Measurements from ENCODE around the gene ALDH2.
A peak's percentile ranks its signal among the peaks of the same experiment; 100 is the strongest.

The ALDH2 gene

GRCh38 chr12:111842556-111843396, 76.0 kb downstream of the ALDH2 start:
- no peak for DNase-seq (ENCODE audit: low read depth)
- no peak for TF ChIP-seq CTCF (conservative IDR thresholded peaks at IDR 0.05; ENCODE audit: low read depth, low read length)

GRCh38 chr12:111846016-111846415, 79.3 kb downstream of the ALDH2 start:
- no peak for TF ChIP-seq CTCF (conservative IDR thresholded peaks at IDR 0.05; ENCODE audit: low read depth, low read length)
- H3K4me3 ChIP-seq (ENCODE audit: low read length): no peak overlapping the region
- DNase-seq (ENCODE audit: low read depth): no peak

More at GRCh38 chr12:111842556-111843396, 76.0 kb downstream of the ALDH2 start:
- H3K4me3 ChIP-seq (ENCODE audit: low read length): peak overlapping the region; percentile 73

GRCh38 chr12:111850526-111850925, 83.8 kb downstream of the ALDH2 start:
- no peak overlapping the region for H3K4me3 ChIP-seq (ENCODE audit: low read length)
- no peak for TF ChIP-seq CTCF (conservative IDR thresholded peaks at IDR 0.05; ENCODE audit: low read depth, low read length)
- no peak for DNase-seq (ENCODE audit: low read depth)

DNA sequence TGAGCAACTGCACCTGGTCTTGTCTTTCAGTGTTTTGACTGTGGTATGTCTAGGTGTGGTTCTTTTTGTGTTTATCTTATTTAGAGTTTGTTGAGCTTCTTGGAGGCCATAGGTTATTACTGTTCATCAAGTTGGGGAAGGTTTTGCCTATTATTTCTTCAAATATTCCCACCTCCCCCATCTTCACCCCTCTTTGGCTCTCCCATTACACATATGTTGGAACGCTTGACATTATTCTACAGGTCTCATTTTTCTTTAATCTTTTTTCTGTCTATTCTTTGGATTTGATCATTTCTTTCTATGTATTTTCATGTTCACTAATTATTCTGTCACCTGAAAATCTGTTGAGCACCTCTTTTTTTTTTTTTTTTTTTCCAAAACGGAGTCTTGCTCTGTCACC, 91.5 kb downstream of the ALDH2 start:
- TF ChIP-seq CTCF (conservative IDR thresholded peaks at IDR 0.05; ENCODE audit: low read depth, low read length): no peak
- DNase-seq (ENCODE audit: low read depth): no peak
- no peak overlapping the region for H3K4me3 ChIP-seq (ENCODE audit: low read length)

DNA sequence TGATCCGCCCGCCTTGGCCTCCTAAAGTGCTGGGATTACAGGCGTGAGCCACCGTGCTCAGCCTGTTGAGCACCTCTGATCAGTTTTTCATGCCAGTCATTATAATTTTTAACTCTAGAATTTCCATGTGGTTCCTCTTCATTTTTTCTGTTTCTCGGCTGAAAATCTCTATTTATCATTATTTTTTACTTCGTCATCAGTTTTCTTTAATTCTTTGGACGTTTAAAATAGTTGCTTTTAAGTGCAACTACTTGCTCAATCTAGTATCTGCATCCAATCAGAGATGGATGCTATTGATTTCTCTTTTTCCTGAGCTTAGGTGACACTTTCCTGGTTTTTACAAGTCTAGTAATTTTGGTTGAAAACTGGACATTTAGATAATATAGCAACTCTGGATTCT, 92.0 kb downstream of the ALDH2 start:
- no peak overlapping the region for H3K4me3 ChIP-seq (ENCODE audit: low read length)
- no peak for TF ChIP-seq CTCF (conservative IDR thresholded peaks at IDR 0.05; ENCODE audit: low read depth, low read length)
- no peak for DNase-seq (ENCODE audit: low read depth)

DNA sequence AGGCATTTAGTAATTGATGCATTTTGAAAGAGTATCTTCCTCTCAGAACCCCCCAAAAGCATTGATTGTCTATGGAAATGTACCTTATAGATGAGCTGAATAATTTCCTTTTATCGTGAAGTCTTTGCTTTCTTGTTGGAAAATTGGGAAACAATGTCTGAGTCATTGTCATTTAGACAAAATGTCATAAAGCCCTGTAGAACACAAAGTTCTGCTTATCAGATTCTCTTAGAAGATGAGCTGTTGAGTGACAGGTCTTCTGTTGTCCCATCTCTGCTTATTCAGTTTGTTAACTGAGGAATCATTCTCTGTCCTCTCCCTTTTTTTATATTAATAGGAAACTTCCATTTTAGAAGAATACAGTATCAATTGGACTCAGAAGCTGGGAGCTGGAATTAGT, 98.2 kb downstream of the ALDH2 start:
- no peak for TF ChIP-seq CTCF (conservative IDR thresholded peaks at IDR 0.05; ENCODE audit: low read depth, low read length)
- no peak overlapping the region for H3K4me3 ChIP-seq (ENCODE audit: low read length)
- no peak for DNase-seq (ENCODE audit: low read depth)

Measured in retinal pigment epithelial cell (primary cell).